ENCODE data around the gene SLC16A5.

- TF ChIP-seq, protein P1, sequence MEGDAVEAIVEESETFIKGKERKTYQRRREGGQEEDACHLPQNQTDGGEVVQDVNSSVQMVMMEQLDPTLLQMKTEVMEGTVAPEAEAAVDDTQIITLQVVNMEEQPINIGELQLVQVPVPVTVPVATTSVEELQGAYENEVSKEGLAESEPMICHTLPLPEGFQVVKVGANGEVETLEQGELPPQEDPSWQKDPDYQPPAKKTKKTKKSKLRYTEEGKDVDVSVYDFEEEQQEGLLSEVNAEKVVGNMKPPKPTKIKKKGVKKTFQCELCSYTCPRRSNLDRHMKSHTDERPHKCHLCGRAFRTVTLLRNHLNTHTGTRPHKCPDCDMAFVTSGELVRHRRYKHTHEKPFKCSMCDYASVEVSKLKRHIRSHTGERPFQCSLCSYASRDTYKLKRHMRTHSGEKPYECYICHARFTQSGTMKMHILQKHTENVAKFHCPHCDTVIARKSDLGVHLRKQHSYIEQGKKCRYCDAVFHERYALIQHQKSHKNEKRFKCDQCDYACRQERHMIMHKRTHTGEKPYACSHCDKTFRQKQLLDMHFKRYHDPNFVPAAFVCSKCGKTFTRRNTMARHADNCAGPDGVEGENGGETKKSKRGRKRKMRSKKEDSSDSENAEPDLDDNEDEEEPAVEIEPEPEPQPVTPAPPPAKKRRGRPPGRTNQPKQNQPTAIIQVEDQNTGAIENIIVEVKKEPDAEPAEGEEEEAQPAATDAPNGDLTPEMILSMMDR (IDR thresholded peaks at IDR 0.05), result peak; percentile 14 to 42 (median 25)
- TF ChIP-seq POLR2A (IDR thresholded peaks at IDR 0.05) (no peak), POLR2AphosphoS5 (IDR thresholded peaks at IDR 0.05) (no peak)
Observed at GRCh38 chr17:75069783-75070182, 18.0 kb upstream of the SLC16A5 start.
